Adrenal gland (tissue), 5 donors: Measurements from ENCODE around the gene HIC1.

Source experiments
- POLR2A ChIP-seq, 2 donors: fragments of 450-650 bp; IDR thresholded peaks; one replicate each; pipeline ENCODE4 v1.6.1; 2017; ENCODE audit warnings: antibody characterized with exemption in 2 of 2, mild to moderate bottlenecking in 2 of 2, moderate library complexity in 1 of 2
- TF ChIP-seq, protein P1 (sequence below), 6 experiments: fragments of 450-650 bp in 4 of 6; fragments of 200-600 bp in 2 of 6; sonication (generic) in 1 of 6; IDR thresholded peaks; 1 replicate in 5 of 6; 2 replicates in 1 of 6; pipeline versions ENCODE4 v1.5.1 to v1.8.0; 2016 to 2021; ENCODE audit warnings: antibody characterized with exemption in 6 of 6, mild to moderate bottlenecking in 2 of 6, moderate library complexity in 1 of 6
- donor health status: DM: no; HTN: no; CAD: no.

DNA sequence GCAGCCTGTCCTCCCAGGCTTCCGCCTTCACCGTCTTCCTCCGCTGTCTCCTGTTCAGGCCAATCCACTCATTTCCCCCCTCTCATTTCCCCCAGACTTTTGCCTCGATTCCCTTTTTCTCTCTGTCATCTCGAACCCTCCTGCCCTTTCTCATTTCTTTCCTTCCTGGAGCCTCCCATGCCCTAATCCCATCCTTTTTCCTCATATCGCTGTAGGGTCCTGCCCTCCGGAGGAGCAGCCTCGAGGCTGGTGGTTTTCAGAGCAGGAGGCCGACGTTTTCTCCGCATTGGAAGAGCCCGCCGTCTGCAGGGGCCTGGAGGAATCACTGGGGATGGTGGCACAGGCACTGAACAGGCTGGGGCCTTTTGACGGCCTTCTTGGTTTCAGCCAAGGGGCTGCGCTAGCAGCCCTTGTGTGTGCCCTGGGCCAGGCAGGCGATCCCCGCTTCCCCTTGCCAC is 12.5 kb upstream of the HIC1 start:
- TF ChIP-seq, protein P1, sequence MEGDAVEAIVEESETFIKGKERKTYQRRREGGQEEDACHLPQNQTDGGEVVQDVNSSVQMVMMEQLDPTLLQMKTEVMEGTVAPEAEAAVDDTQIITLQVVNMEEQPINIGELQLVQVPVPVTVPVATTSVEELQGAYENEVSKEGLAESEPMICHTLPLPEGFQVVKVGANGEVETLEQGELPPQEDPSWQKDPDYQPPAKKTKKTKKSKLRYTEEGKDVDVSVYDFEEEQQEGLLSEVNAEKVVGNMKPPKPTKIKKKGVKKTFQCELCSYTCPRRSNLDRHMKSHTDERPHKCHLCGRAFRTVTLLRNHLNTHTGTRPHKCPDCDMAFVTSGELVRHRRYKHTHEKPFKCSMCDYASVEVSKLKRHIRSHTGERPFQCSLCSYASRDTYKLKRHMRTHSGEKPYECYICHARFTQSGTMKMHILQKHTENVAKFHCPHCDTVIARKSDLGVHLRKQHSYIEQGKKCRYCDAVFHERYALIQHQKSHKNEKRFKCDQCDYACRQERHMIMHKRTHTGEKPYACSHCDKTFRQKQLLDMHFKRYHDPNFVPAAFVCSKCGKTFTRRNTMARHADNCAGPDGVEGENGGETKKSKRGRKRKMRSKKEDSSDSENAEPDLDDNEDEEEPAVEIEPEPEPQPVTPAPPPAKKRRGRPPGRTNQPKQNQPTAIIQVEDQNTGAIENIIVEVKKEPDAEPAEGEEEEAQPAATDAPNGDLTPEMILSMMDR (IDR thresholded peaks at IDR 0.05), result peak in 4 of 6 experiments; percentile 16 to 37 (median 22)
- peak in 1 of 2 donors; percentile 1 for TF ChIP-seq POLR2A (IDR thresholded peaks at IDR 0.05)
